Measurements from ENCODE around the gene ACTR3C. TPM values are rescaled to one million over a fixed set of nuclear protein-coding genes. Genes with fewer than 3 reads are reported as not detected.

The ACTR3C gene
- total RNA-seq, 1 experiment from 2014 or later, result 2.2 TPM

DNA sequence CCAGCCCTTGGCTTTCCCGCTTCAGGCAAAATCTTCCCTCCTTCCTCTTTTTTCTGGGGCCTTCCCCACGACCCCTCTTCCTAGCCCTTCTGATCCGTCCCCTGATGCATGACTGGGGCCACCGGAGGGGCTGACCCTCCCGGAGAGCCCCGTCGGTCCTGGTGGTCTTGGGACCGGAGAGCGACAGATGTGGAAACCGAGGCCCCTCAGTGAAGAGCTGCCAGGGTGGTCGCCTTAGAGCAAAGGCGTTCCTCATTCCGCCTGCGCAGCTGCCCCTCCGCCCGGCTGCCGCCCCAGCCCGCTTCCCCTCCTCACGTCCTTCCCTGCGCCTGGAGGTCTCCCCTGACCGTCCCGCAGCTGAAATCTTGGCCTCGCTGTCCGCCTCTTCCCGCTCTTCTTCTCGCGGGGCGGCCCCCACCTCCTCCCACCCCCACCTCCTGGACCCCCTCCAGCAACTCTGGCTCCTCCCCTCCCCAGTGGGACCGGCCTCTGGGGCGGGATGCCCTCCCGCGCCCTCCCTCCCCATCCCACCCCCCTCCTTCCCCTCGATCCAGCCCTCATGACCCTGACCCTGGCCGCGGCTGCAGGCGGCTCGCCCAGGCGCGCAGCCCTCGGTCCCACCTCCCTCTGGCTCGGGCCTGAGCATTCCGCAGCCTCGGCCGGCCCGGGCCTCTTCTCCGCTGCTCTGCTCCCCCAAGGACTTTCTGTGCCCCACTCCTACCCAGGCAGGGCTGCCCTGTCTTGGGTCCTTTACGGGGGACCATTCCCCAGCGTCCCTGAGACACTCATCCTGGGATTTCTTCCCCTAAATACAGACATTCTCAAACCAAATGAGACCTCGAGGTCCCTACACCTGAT lies 18.1 kb upstream of the ACTR3C start, which contains the start of gene RARRES2:
RARRES2 (minus strand) TSS at position 367 of the 858 bp plus-strand sequence. CDS start 1,020 bp downstream, outside the sequence.
- Histone ChIP-seq H2AFZ (ENCODE audit: low read length) (no peak within 1 kb of the TSS), H2BK5ac (ENCODE audit: insufficient read length, low read length) (no peak within 1 kb of the TSS), H3K23me2 (ENCODE audit: insufficient read length, low read depth, low read length, poor library complexity, severe bottlenecking) (peaks cover 16% of the 10 kb centered on the region), H2BK12ac (ENCODE audit: insufficient read length, low read depth, low read length) (no peak within 1 kb of the TSS), H2BK20ac (ENCODE audit: low read depth, low read length, poor library complexity, severe bottlenecking) (no peak within 1 kb of the TSS), H3K4me1 (ENCODE audit: insufficient read depth, low read length) (no peaks in the 10 kb centered on the region; the same call in 1 of the 2 replicates), H3K27me3 (ENCODE audit: insufficient read depth, low read length) (peaks cover 16% of the 10 kb centered on the region), H4K91ac (ENCODE audit: insufficient read length, low read depth, low read length) (no peak within 1 kb of the TSS), H4K8ac (replicated peaks; ENCODE audit: insufficient read length, low read depth, low read length) (no peak within 1 kb of the TSS), H3K9me3 (ENCODE audit: control insufficient read depth, low read depth, low read length) (peaks cover 7% of the 10 kb centered on the region), H3K56ac (ENCODE audit: insufficient read length, low read depth, low read length) (no peak within 1 kb of the TSS), H2BK15ac (ENCODE audit: low read depth, low read length) (no peak within 1 kb of the TSS), H3K4ac (ENCODE audit: low read depth, low read length) (no peak within 1 kb of the TSS), H3K79me1 (ENCODE audit: insufficient read depth, low read depth, low read length, poor library complexity, severe bottlenecking) (no peaks in the 10 kb centered on the region), H2AK5ac (ENCODE audit: insufficient read length, low read length) (no peak within 1 kb of the TSS), H3K23ac (ENCODE audit: insufficient read length, low read depth, low read length) (no peak within 1 kb of the TSS), H3K79me2 (ENCODE audit: insufficient read depth, low read length) (no peaks in the 10 kb centered on the region), H3K4me2 (ENCODE audit: insufficient read depth, insufficient read length, low read length) (peak within 1 kb of the TSS; percentile 76), H3K9ac (ENCODE audit: extremely low read depth, insufficient read length, low read length) (peak within 1 kb of the TSS; percentile 43), H3K27ac (ENCODE audit: insufficient read length, low read depth, low read length) (no peak within 1 kb of the TSS), H3K14ac (ENCODE audit: insufficient read depth, low read length) (peak within 1 kb of the TSS; percentile 52), H3T11ph (ENCODE audit: low read length) (no peak within 1 kb of the TSS), H2BK120ac (ENCODE audit: low read depth, low read length, poor library complexity, severe bottlenecking) (no peak within 1 kb of the TSS), H4K5ac (ENCODE audit: insufficient read length, low read depth, low read length) (no peak within 1 kb of the TSS), H3K18ac (ENCODE audit: insufficient read length, low read depth, low read length) (no peak within 1 kb of the TSS), H4K20me1 (ENCODE audit: control insufficient read depth, insufficient read depth, insufficient read length) (no peaks in the 10 kb centered on the region)
- peaks cover 13 to 18% of the 10 kb centered on the region in 2 experiments for H3K9me3 Mint-ChIP-seq
- peaks cover 43 to 54% of the 10 kb centered on the region in 2 experiments for H3K4me1 Mint-ChIP-seq
- H3K36me3 Mint-ChIP-seq (ENCODE audit: insufficient read depth in 1 of 3, low read depth in 3 of 3), result peaks cover 17 to 35% (median 26%) of the 10 kb centered on the region in 3 experiments
- no CpG with 5 or more reads among the region's 49 CpGs for WGBS (ENCODE audit: extremely low coverage, insufficient read length, low lambda C conversion rate)
- H3K27ac Mint-ChIP-seq, result peak within 1 kb of the TSS in 1 of 3 experiments; percentile 95; a peak in 3 of 7 replicates
- peak within 1 kb of the TSS; percentile 74 to 96 for H3K4me3 Mint-ChIP-seq
- H3K27me3 Mint-ChIP-seq (ENCODE audit: low read depth), result peaks cover 76% of the 10 kb centered on the region
- TF ChIP-seq, protein P1, sequence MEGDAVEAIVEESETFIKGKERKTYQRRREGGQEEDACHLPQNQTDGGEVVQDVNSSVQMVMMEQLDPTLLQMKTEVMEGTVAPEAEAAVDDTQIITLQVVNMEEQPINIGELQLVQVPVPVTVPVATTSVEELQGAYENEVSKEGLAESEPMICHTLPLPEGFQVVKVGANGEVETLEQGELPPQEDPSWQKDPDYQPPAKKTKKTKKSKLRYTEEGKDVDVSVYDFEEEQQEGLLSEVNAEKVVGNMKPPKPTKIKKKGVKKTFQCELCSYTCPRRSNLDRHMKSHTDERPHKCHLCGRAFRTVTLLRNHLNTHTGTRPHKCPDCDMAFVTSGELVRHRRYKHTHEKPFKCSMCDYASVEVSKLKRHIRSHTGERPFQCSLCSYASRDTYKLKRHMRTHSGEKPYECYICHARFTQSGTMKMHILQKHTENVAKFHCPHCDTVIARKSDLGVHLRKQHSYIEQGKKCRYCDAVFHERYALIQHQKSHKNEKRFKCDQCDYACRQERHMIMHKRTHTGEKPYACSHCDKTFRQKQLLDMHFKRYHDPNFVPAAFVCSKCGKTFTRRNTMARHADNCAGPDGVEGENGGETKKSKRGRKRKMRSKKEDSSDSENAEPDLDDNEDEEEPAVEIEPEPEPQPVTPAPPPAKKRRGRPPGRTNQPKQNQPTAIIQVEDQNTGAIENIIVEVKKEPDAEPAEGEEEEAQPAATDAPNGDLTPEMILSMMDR (conservative IDR thresholded peaks at IDR 0.05), result no peak
- DNase-seq, result peak; percentile 75

All from H9 (cell line).